ENCODE measurements around the gene NOPCHAP1.
"Not testable (repeated sequence)": the region's sequence is repeated elsewhere in the genome, so short reads cannot be mapped to it uniquely, and the experiment has no call there.

Gene NOPCHAP1

DNA sequence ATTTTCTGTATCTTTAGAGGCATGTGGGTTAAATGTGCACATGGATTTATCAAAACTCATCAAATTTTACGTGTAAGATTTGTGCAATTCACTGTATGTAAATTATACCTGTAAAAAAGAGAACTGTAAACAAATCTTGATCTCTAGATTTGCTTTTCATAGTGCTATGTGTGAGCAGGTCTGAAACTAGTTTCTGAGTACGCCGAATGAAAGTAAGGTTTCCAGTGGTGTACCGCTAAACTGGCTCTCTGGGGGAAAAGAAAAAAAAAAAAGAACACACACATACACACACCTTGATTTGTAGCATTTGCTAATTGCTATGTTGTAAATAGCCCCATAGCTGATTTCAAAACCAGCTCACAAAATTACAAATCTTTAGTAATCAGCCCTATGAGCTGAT is 19.4 kb upstream of the NOPCHAP1 start:
- no peak for DNase-seq

DNA sequence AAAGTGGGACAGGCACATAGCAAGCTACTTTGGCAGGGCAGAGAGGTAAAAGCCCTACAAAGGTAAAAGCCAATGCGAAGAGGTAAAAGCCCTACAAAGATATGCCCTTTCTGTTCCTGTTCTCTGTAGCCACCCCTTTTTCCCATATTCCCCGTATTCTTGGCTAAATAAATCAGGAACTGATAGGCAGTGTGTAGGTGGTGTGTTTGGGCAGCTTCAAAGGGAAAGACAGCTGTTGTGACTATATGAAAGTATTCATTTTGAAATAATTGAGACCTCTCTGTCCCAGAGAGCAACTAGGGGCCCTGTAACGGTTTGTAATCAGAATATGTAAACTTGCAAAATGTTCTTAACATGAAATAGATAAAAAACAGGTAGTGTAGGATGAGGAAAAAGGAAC is 16.8 kb upstream of the NOPCHAP1 start:
- no peak for DNase-seq

- no peak for DNase-seq
These were observed 14.8 kb upstream of the NOPCHAP1 start for GRCh38 chr12:104971306-104971705.

- DNase-seq, result no peak
These were observed 12.9 kb upstream of the NOPCHAP1 start for GRCh38 chr12:104973250-104973649.

DNA sequence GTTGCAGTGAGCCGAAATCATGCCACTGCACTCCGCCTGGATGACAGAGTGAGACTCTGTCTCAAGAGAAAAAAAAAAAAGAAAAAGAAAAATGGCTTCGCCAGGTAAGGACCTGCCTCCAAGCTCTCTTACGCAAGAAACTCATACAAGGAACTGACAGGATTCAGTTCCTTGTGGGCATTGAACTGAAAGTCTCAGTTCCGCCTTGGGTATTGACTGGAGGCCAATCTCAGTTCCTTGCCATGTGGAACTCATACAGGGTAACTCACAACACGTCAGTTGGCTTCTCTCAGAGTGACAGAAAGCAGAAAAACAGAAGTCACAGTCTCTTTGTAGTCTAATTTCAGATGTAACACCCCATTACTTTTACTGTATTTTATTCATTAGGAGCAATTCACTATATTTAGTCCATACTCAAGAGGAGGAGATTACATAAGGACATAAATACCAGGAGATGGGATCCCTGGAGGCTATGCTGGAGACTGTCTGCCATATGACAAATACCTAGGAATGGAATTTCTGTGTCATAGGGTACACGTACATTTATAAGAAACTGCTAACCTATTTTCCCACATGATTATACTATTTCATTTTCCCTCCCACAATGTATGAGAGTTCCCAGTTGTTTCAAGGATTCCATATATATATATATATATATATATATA is 11.4 kb upstream of the NOPCHAP1 start:
- DNase-seq, result no peak

DNA sequence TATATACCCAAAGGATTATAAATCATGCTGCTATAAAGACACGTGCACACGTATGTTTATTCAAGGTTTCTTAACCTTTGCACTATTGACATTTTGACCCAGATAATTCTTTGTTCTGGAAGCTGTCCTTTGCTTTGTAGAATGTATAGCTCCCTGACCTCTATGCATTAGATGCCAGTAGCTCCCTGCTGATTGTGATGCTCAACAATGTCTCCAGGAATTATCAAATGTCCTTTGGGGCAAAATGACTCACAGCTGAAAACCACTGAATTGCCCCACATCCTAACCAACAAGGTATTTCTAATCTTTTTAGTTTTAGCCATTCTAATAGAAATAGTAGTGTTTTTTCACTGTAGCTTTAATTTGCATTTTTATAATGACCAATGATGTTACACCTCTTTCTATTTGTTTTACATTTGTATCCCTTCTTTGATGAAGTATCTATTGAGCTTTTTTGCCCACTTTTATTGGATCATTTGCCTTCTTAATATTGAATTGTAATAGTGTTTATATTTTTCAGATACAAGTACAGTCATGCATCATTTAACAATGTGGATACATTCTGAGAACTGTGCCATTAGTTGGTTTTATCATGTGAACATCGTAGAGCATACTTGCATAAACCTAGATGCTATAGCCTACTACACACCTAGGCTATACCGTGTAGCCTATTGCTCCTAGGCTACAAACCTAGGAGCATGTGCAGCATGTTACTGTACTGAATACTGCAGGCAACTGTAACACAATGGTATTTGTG is 10.4 kb upstream of the NOPCHAP1 start:
- no peak for DNase-seq

- DNase-seq, result no peak
These were observed 9.4 kb upstream of the NOPCHAP1 start for GRCh38 chr12:104976703-104977102.

DNA sequence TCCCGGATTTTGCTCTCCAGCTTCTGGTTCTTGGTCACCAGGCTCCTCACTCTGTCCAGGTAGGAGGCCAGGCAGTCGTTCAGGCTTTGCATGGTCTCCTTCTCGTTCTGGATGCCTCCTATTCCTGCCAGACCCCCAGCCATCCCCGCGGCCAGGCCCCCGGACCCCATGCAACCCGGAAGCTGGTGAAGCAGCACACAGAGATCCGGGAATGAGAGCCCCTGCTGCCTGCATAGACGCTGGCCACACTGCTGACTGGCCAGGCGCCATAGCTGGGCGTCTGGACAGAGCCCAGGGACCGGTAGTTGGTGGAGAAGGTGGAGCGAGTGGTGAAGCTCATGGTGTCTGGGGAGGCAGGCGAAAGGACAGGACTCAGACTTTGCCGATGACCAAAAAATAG is 8.4 kb upstream of the NOPCHAP1 start:
- not testable (repeated sequence) for DNase-seq

DNA sequence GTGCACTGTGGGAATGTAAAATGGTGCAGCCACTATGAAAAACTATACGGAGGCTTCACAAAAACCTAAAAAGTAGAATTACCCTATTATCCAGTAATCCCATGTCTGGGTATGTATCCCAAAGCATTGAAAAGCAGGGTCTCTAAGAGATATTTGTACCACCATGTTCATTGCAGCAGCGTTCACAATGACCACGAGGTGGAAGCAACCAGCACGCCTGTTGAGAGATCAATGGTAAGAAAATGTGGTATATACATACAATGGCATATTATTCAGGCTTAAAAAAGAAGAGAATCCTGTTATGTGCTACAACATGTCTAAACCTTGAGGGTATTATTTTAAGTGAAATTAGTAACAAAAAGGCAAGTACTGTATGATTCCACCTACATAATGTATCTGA is 910 bp upstream of the NOPCHAP1 start:
- no peak for DNase-seq

- DNase-seq, result no peak
These were observed 4.8 kb downstream of the NOPCHAP1 start for GRCh38 chr12:104990950-104991349.

DNA sequence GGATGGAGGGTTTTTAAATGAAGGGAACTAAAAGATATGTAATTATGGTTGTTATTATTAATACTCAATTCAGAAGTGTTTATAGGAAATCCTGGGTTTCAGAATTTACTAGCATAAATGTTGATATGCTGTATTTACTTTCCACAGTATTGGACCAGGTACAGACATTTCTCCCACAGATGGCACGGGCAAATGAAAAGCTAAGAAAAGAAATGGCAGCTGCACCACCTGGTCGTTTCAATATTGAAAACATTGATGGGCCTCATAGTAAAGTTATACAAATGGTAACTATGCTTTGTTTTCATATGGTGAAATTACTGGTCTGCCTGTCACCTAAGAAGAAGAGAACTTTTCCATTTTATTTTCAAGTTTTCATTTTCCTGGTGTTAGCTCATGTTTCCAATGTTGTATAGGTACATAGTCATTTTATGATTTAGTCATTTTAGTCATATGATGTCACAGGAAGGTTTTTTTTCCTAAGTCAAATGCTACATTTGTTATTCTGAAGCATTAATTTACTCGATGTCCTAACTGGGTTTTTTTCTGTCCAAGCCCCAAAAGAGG is 5.5 kb downstream of the NOPCHAP1 start:
- DNase-seq, result no peak

DNA sequence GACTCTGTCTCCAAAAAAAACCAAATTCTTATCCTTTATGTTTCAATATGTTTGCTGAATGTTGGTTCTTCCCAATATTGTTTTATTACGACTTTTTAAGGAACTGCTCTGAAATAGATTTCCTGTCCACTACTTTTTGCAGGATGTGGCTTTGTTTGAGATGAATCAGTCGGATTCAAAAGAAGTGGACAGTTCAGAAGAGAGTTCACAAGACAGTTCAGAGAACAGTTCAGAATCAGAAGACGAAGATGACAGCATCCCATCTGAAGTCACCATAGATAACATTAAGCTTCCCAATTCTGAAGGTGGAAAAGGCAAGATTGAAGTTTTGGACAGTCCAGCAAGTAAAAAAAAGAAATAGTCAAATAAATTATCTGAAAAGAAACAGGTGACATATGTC is 8.2 kb downstream of the NOPCHAP1 start:
- no peak for DNase-seq

GRCh38 chr12:104997541-104997940 is 11.4 kb downstream of the NOPCHAP1 start:
- no peak for DNase-seq

GRCh38 chr12:104998423-104999346 is 12.6 kb downstream of the NOPCHAP1 start:
- no peak for DNase-seq

DNA sequence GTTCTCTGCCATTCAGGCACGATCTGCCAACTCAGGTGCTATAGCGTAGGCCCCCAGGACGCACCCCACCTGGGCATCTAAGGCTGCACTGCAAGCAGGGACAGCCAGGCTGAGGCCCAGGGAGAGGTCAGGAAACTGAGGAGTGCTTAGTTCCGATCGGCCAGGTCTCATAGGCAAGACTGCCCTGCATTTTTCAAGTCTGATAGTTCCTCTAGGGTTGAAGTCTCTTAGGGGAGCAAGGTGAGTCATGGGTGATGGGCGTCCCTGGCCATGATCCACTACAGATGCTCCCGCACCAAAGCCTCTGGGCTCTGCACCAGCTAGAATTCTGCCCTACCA is 13.2 kb downstream of the NOPCHAP1 start:
- DNase-seq, result no peak

DNA sequence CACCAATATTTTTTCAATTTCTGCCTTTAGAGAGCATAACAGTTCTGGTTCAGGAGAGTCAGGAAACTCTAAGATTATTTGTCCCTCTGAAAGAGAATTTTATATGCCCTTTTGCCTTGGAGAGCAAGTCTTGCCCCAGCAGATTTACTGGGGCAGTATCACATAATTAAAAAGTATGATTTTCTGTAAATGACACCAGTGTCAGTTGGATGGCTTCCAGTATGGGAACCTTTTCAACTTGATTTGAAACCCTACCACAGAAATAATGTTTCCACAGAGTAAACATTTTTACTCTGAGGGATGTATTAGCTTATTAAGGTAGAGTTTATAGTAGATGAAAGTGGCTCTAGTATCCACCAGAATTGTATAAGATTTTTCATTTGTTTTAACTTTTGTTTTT is 15.4 kb downstream of the NOPCHAP1 start:
- no peak for DNase-seq

- no peak for DNase-seq
These were observed 27.8 kb downstream of the NOPCHAP1 start for GRCh38 chr12:105013892-105014291.

GRCh38 chr12:105014603-105015002 is 28.5 kb downstream of the NOPCHAP1 start:
- DNase-seq, result no peak

DNA sequence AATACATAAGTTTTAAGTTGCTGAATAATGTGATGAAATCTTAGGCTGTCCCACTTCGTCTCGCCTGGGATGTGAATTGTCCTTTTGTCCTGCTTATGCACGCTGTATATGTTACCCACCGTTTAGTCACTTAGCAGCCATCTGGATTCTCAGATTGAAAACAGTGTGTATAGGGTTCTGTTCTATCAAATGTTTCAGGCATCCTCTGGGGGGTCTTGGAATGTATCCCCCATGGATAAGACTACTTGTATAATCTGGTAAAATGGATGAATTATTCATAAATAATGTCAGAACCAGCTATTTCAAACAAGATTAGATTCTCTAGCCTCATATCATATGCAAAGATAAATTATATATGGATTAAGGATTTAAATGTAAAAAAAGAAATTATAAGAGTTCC is 29.4 kb downstream of the NOPCHAP1 start:
- no peak for DNase-seq

DNA sequence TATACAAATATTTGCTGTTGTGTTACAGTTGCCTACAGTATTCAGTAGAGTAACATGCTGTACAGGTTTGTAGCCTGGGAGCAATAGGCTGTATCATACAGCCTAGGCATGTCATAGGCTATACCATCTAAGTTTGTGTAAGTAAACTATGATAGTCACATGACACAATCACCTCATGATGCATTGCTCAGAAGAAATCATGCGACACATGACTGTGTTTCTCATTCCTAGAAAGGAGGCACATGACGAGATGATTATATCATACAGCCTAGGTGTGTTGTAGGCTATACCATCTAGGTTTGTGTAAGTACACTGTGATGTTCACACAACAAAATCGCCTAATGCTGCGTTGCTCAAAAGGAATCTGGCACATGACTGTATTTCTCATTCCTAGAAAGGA is 31.9 kb downstream of the NOPCHAP1 start:
- DNase-seq, result no peak

GRCh38 chr12:105018776-105019175 is 32.7 kb downstream of the NOPCHAP1 start:
- DNase-seq, result no peak

DNA sequence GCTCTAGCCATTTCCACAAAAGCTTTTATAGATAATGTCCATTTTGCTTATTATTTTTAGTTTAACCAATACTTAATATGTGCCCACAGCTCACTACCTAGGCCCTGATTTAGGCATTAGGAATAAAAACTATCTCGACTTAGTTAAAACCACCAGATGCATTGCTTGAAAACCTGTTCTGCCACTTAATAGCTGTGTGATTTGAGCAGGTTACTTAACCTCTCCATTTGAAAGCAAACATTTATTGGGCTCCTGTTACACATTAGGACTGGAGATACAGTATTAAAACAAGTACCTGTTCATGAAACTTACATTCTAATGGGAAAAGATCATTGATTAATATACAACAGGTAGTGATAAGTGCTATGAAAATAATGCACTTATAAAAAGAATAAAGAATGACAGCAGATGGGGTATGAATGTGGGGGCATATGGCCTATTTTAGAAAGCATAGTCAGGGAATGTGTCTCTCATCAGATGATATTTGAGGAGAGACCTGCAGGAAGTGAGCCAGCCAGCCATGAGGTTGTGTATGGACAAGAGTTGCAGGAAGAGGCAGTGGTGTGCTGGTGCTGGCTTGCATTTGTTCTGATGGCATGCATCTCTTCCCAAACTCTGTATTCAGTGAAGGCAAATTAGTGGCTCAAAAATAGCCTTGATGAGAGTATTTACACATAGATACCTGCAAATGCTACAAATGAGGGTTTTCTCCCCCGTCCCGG is 34.3 kb downstream of the NOPCHAP1 start:
- DNase-seq, result no peak

DNA sequence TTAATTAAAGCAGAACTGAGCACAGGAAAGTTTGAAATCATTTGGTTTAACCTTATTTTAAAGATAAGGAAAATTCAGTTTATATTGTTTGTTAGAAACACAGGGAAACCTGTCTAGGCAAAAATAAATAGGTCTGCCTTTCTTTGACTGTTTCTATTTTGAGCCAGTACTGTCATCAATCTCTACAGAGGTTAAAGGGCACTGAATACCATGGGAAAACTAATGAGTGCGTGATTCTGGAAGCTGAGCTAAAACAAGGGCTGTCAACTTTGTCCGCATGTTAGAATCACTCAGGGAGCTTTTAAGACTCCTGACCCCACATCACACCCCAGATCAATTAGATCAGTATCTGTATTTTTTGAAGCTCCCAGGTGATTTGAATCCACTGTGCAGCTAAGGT is 38.8 kb downstream of the NOPCHAP1 start:
- DNase-seq, result no peak
